Stimulated activated CD4-positive, alpha-beta T cell treated with anti-CD3 and anti-CD28 coated beads, Interleukin-15, amount 100 ng/mL, for 48 hours (primary cell): Measurements from ENCODE around the gene CTNNAL1.
"Not testable (repeated sequence)": the region's sequence is repeated elsewhere in the genome, so short reads cannot be mapped to it uniquely, and the experiment has no call there.

Experiments used
- DNase-seq, 2 donors: peaks; one replicate each; pipeline ENCODE4 v3.0.0-alpha.2; 2020; ENCODE audit warnings: low read depth in 2 of 2

CTNNAL1 gene

GRCh38 chr9:108933231-108933717 is 80.0 kb downstream of the CTNNAL1 start:
- no peak for DNase-seq

DNA sequence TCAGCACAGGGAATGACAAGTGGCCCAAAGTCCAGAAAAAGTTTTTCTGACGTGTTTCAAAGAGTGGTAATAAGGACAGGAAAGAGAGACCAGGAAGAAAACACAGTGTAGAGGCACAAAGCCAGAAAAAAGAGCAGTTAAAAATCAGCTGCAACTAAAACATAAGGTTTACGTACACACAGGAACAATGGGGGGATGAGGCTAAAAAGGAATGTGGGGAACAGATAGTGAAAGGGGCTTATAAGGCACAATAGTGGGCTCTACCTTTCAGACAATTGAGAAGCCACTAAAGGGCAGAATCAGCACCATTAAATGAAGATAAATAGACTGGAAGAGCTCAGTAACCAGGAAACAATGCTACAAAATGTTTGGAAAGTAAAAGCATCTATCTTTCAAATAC is 84.9 kb downstream of the CTNNAL1 start:
- DNase-seq, result no peak

DNA sequence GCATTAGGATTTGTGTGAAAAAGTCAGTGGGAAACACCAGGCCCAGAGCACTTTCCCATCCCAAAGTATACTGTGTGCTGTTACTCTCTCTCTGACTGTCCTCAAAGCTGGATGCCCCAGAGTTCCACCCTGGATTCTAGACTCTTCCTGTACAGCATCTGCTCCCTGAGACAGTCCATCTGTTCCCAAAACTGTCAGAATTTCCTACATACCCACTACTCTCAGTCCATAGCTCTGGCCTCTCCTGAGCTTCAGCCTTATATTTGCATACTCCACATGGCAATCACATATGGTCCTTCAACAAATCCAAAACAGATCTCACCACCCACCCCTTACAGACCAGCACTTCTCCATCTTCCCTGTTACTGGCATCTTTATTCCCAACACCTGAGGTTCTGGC is 88.8 kb downstream of the CTNNAL1 start:
- no peak for DNase-seq

- DNase-seq, result no peak
Measured at GRCh38 chr9:108921200-108921599, 92.1 kb downstream of the CTNNAL1 start.

- not testable (repeated sequence) for DNase-seq
Measured at GRCh38 chr9:108920401-108920800, 92.9 kb downstream of the CTNNAL1 start.

GRCh38 chr9:108919517-108919916 is 93.8 kb downstream of the CTNNAL1 start:
- no peak for DNase-seq

DNA sequence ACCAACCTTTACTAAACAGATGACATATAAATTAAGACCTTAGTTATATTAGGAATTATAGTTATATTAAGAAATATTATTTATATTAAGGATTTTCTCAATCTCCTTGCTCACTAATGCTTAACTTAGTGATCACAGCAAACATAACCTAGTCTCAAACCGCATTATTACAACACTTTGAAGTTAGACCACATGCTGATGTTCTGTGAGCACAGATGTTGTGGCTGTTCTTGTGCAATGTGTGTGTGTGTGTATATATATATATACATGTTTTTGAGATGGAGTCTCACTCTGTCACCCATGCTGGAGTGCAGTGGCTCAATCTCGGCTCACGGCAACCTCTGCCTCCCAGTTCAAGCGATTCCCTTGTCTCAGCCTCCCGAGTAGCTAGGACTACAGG is 99.9 kb downstream of the CTNNAL1 start:
- no peak for DNase-seq

DNA sequence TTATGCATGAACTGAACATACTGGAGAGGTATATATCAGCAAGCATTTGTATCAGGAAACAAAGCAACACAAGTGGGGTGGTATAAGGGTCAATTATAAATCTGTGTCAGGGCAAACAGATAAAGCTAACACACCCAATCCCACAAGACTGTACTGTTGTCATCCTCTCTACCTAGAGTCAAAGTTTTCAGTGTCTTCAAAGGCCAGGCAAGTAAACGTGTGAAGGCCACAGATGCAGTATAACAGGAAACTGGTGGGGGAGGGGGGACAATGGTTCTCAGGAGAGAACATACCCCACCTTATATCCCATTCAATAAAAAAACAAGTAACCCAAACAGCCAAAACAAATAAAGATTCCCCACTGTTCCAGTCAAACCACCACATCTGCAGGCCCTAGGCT is 101.5 kb downstream of the CTNNAL1 start:
- DNase-seq, result no peak

DNA sequence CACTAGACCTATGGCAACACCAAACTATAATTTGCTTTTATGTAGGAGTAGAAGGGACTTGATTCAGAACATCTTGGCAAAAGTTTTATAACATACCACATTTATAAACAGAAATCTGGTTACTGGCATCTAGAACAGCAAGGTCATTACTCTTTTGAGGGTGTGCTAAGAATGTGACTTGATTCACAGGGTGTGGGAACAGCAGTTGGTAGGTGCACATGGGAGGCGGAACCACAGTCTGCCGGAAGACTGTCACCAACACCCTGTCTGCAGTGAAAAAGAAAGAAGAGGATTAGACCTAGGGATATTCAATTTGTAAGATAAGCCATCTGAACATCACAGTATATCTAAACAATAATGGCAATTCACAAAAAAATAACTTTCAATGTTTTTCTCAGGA is 102.4 kb downstream of the CTNNAL1 start:
- no peak for DNase-seq

DNA sequence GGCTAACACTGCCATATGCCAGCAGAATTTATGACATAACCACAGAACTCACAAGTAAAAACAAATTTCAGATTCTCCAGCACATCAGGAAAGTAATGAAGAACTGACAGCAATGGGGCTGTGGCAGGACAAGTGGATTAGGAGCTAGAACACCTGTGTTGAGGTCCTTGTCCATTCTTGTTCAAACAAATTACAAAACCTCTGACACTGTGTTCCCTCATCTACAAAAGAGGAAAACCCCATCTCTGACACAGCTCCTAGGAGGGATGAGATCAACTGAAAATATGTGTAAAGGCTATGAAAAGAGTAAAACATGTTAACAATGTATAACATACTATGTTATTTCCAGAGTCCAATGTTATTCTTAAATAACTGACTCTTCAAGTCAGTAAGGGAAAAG is 102.9 kb downstream of the CTNNAL1 start:
- no peak for DNase-seq

DNA sequence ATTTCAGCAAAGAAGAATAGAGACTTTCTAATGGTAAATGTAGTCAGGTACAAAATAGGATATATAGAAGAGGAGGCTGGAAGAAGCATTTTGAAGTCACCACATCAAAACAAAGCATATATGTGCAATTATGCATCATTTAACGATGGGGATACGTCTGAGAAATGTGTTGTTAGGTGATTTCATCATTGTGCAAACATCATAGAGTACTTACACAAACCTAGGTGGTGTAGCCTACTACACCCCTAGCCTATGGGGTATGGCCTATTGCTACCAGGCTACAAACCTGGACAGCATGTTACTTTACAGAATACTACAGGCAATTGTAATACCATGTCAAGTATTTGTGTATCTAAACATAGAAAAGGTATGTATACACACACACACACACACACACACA is 107.8 kb downstream of the CTNNAL1 start:
- DNase-seq, result no peak

DNA sequence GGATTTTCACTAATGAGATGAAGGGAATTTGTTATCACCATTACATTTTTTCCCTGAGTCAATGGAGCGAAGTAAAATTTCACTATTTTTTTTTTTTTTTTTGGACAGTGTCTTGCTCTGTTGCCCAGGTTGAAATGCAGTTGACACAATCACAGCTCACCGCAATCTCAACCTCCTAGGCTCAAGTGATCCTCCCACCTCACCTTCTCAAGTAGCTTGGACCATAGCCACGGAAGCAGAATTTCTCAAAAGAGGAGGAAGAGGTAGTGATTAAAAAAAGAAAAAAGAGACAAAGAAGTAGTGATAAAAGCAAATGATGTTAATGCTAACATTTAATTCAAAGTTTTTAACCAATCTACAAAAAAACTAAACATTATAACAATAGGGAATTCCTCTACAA is 109.1 kb downstream of the CTNNAL1 start:
- no peak for DNase-seq

GRCh38 chr9:108903420-108904103 is 109.7 kb downstream of the CTNNAL1 start:
- DNase-seq, result no peak

GRCh38 chr9:108900176-108900575 is 113.1 kb downstream of the CTNNAL1 start:
- no peak for DNase-seq

GRCh38 chr9:108899023-108899695 is 114.1 kb downstream of the CTNNAL1 start:
- not testable (repeated sequence) for DNase-seq

- DNase-seq, result no peak
Measured at GRCh38 chr9:108897324-108898096, 115.8 kb downstream of the CTNNAL1 start.

- no peak for DNase-seq
Measured at GRCh38 chr9:108894225-108894997, 118.9 kb downstream of the CTNNAL1 start.
